DOHH2 (cell line): Measurements from ENCODE around the gene PRRC2B.
"Not testable (repeated sequence)": the region's sequence is repeated elsewhere in the genome, so short reads cannot be mapped to it uniquely, and the experiment has no call there.

Experiments
- H3F3A ChIP-seq: fragments of 200-600 bp; sonication (generic), shearing (Covaris generic); 2 replicates; pipeline ENCODE4 v1.6.0; 2016; ENCODE audit warnings: antibody characterized with exemption, mild to moderate bottlenecking; ENCODE audit not compliant: control insufficient read depth, insufficient read depth
- H3K27ac ChIP-seq: fragments of 200-600 bp; sonication (generic); 2 replicates; pipeline ENCODE4 v1.5.1; 2014; ENCODE audit warnings: low read depth, mild to moderate bottlenecking, low read length, moderate library complexity
- H3K27me3 ChIP-seq: fragments of 200-600 bp; sonication (generic); 2 replicates; pipeline ENCODE4 v1.6.1; 2014; ENCODE audit warnings: mild to moderate bottlenecking, low read length, mixed read lengths; ENCODE audit not compliant: control insufficient read depth
- H3K36me3 ChIP-seq: fragments of 200-600 bp; sonication (generic); 2 replicates; pipeline ENCODE4 v1.6.1; 2014; ENCODE audit warnings: mild to moderate bottlenecking, low read length, moderate library complexity, mixed read lengths; ENCODE audit not compliant: control insufficient read depth
- H3K4me1 ChIP-seq: fragments of 200-600 bp; sonication (generic); 2 replicates; pipeline ENCODE4 v1.6.1; 2014; ENCODE audit warnings: mild to moderate bottlenecking, low read length, mixed read lengths; ENCODE audit not compliant: control insufficient read depth
- H3K4me2 ChIP-seq: fragments of 200-600 bp; sonication (generic); 2 replicates; pipeline ENCODE4 v1.6.0; 2014; ENCODE audit warnings: mild to moderate bottlenecking, low read length, moderate library complexity
- H3K4me3 ChIP-seq: fragments of 200-600 bp; sonication (generic); 2 replicates; pipeline ENCODE4 v1.5.1; 2014; ENCODE audit warnings: mild to moderate bottlenecking, low read length, mixed read lengths
- H3K79me2 ChIP-seq: fragments of 200-600 bp; sonication (generic); 2 replicates; pipeline ENCODE4 v1.6.1; 2014; ENCODE audit warnings: mild to moderate bottlenecking, low read length, mixed read lengths; ENCODE audit not compliant: control insufficient read depth
- H3K9me2 ChIP-seq: fragments of 200-600 bp; sonication (generic); replicated peaks from 2 replicates; pipeline ENCODE4 v1.6.1; 2014; ENCODE audit warnings: mild to moderate bottlenecking, low read length, mixed read lengths; ENCODE audit not compliant: control insufficient read depth
- H3K9me3 ChIP-seq: fragments of 200-600 bp; sonication (generic); 2 replicates; pipeline ENCODE4 v1.6.1; 2014; ENCODE audit warnings: antibody characterized with exemption, low read length, mixed read lengths; ENCODE audit not compliant: control insufficient read depth, insufficient read depth
- H4K20me1 ChIP-seq: fragments of 200-600 bp; sonication (generic); 2 replicates; pipeline ENCODE4 v1.6.0; 2014; ENCODE audit warnings: low read depth, mild to moderate bottlenecking, antibody characterized with exemption, low read length, moderate library complexity; ENCODE audit not compliant: control insufficient read depth, insufficient read depth
- CTCF ChIP-seq: fragments of 200-600 bp; sonication (generic); IDR thresholded peaks from one replicate; pipeline ENCODE4 v1.5.1; 2014; ENCODE audit warnings: antibody characterized with exemption, mild to moderate bottlenecking, low read depth, low read length; ENCODE audit not compliant: poor library complexity, severe bottlenecking
- EZH2phosphoT487 ChIP-seq: fragments of 200-600 bp; sonication (generic); IDR thresholded peaks from 2 replicates; pipeline ENCODE4 v1.6.1; 2017; ENCODE audit warnings: borderline replicate concordance, mild to moderate bottlenecking, antibody characterized with exemption, low read length, moderate library complexity, mixed read lengths

PRRC2B gene

GRCh38 chr9:131393622-131394463, at the start of gene PRRC2B:
PRRC2B (plus strand) TSS chr9:131394086; CDS start chr9:131430145, 36,059 bp downstream.
- Histone ChIP-seq H4K20me1 (peaks cover 31% of the 10 kb centered on the region), H3K4me1 (peaks cover 45% of the 10 kb centered on the region)
- TF ChIP-seq EZH2phosphoT487 = no peak
- no peak for TF ChIP-seq CTCF

DNA sequence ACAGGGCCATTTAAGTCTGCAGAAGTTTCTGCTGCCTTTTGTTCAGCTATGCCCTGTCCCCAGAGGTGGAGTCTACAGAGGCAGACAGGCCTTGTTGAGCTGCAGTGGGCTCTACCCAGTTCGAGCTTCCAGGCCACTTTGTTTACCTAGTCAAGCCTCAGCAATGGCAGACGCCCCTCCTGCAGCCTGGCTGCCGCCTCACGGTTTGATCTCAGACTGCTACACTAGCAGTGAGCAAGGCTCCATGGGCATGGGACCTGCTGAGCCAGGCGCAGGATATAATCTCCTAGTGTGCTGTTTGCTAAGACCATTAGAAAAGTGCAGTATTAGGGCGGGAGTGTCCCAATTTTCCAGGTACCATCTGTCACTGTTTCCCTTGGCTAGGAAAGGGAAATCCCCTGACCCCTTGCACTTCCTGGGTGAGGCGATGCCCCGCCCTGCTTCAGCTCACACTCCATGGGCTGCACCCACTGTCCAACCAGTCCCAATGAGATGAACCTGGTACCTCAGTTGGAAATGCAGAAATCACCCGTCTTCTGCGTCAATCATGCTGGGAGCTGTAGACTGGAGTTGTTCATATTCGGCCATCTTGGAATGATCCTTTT, 48.9 kb upstream of the PRRC2B start:
- peaks cover 10% of the 10 kb centered on the region for H3K4me1 ChIP-seq
- H3K9me3 ChIP-seq, H3K4me2 ChIP-seq, H3K4me3 ChIP-seq, H4K20me1 ChIP-seq, H3K36me3 ChIP-seq, H3K27ac ChIP-seq, H3K9me2 ChIP-seq, H3F3A ChIP-seq, H3K27me3 ChIP-seq, H3K79me2 ChIP-seq: not testable (repeated sequence)

More at GRCh38 chr9:131393622-131394463, at the start of gene PRRC2B:
- peaks cover 36% of the 10 kb centered on the region for H3K36me3 ChIP-seq
- no peaks in the 10 kb centered on the region for H3K27me3 ChIP-seq
- H3F3A ChIP-seq = peaks cover 33% of the 10 kb centered on the region
- H3K9me2 ChIP-seq = no peaks in the 10 kb centered on the region
- H3K4me3 ChIP-seq = peak within 1 kb of the TSS; percentile 81
- H3K9me3 ChIP-seq = no peaks in the 10 kb centered on the region
- peaks cover 45% of the 10 kb centered on the region for H3K79me2 ChIP-seq
- peak within 1 kb of the TSS; percentile 83 for H3K27ac ChIP-seq
- peak within 1 kb of the TSS; percentile 91 for H3K4me2 ChIP-seq

DNA sequence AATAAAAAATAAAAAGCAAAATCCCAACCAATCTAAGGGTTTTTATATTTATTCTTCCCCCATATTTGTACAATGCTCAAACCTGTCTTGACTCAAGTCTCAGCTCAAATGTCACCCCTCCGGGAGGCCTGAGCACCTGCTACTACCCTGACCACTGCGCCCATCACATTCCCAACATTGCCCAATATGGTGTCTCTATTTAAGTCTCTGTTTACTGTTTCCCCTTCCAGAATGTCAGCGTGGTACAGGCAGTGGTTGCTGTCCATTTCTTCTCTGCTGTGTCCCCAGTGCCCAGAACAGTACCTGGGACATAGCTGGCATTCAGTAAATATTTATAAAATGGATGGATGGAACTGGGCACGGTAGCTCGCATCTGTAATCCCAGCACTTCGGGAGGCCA, 47.3 kb upstream of the PRRC2B start:
- no peak overlapping the region for H3K4me2 ChIP-seq
- no peak overlapping the region for H3K27ac ChIP-seq
- peaks cover 3% of the 10 kb centered on the region; the same call in 1 of the 2 replicates for H4K20me1 ChIP-seq
- H3K36me3 ChIP-seq = no peaks in the 10 kb centered on the region
- H3F3A ChIP-seq = no peaks in the 10 kb centered on the region
- H3K4me3 ChIP-seq = no peak overlapping the region
- TF ChIP-seq EZH2phosphoT487 (no peak), CTCF (no peak)
- H3K9me2 ChIP-seq = no peaks in the 10 kb centered on the region
- no peaks in the 10 kb centered on the region for H3K27me3 ChIP-seq
- no peaks in the 10 kb centered on the region for H3K79me2 ChIP-seq
- no peaks in the 10 kb centered on the region for H3K9me3 ChIP-seq
- peaks cover 14% of the 10 kb centered on the region for H3K4me1 ChIP-seq
